T-cell (primary cell): ENCODE results near the gene MAGI3. TPM values are rescaled to one million over a fixed set of nuclear protein-coding genes. Genes with fewer than 3 reads are reported as not detected.

Experiments
- ATAC-seq, 4 experiments: fragments of 200-7000 bp in 3 of 4; fragments of 150-1000 bp in 1 of 4; cut with Tn5 transposase; replicated peaks in 1 of 4; 1 replicate in 3 of 4; 2 replicates in 1 of 4; pipeline ENCODE4 v1.10.0; 2021; ENCODE audit warnings: moderate library complexity in 3 of 4, mild to moderate bottlenecking in 2 of 4, moderate number of reproducible peaks in 1 of 4
- CTCF ChIA-PET, 2 donors: fragments of 300-600 bp; sonication (Branson Sonifier 250); formaldehyde crosslinking; loops; one replicate each; lab custom pipeline; 2022; ENCODE audit warnings: antibody characterized with exemption in 2 of 2; lab: Charles Lee
- POLR2A ChIA-PET, 2 donors: fragments of 300-600 bp; sonication (Branson Sonifier 250); formaldehyde crosslinking; loops; one replicate each; lab custom pipeline; 2022; ENCODE audit warnings: antibody characterized with exemption in 2 of 2; lab: Charles Lee
- DNase-seq, 35 experiments: peaks; one replicate each; pipeline versions ENCODE4 v3.0.0 to v3.0.0-alpha.2; 2013 to 2023
- H3K27ac ChIP-seq: one replicate; pipeline ENCODE4 v1.5.1; 2013; ENCODE audit warnings: low read length
- H3K27me3 ChIP-seq, 2 experiments: replicated peaks in 1 of 2; 1 replicate in 1 of 2; 2 replicates in 1 of 2; pipeline versions ENCODE4 v1.6.1 to v1.7.0; 2013; ENCODE audit warnings: low read length in 1 of 2, mixed read lengths in 1 of 2; ENCODE audit not compliant: control insufficient read depth in 2 of 2, insufficient read depth in 2 of 2; ENCODE audit errors: extremely low read depth in 1 of 2
- H3K36me3 ChIP-seq, 2 donors: 1 replicate in 1 of 2; 2 replicates in 1 of 2; pipeline versions ENCODE4 v1.6.1 to v1.7.0; 2013; ENCODE audit warnings: low read length in 1 of 2; ENCODE audit not compliant: control insufficient read depth in 2 of 2, insufficient read depth in 1 of 2; ENCODE audit errors: extremely low read depth in 1 of 2
- H3K4me1 ChIP-seq, 2 experiments: 1 replicate in 1 of 2; 2 replicates in 1 of 2; pipeline versions ENCODE4 v1.6.1 to v1.7.0; 2013; ENCODE audit warnings: low read length in 2 of 2, mixed read lengths in 1 of 2; ENCODE audit not compliant: insufficient read depth in 2 of 2, control insufficient read depth in 1 of 2; ENCODE audit errors: extremely low read depth in 1 of 2
- H3K4me3 ChIP-seq, 2 donors: 1 replicate in 1 of 2; 2 replicates in 1 of 2; pipeline versions ENCODE4 v1.5.1 to v1.7.0; 2013; ENCODE audit warnings: mild to moderate bottlenecking in 2 of 2, low read length in 1 of 2, moderate library complexity in 1 of 2; ENCODE audit not compliant: control insufficient read depth in 1 of 2; ENCODE audit errors: extremely low read depth in 1 of 2
- H3K9me3 ChIP-seq: 2 replicates; pipeline ENCODE4 v1.7.0; 2013
- H3K27ac Mint-ChIP-seq, 2 donors: one replicate each; pipeline ENCODE4 v1.8.0; 2020 to 2021; ENCODE audit warnings: mild to moderate bottlenecking in 2 of 2, mixed read lengths in 2 of 2
- H3K27me3 Mint-ChIP-seq, 2 donors: one replicate each; pipeline ENCODE4 v1.8.0; 2021 to 2022; ENCODE audit warnings: mixed read lengths in 2 of 2
- H3K36me3 Mint-ChIP-seq: one replicate; pipeline ENCODE4 v1.8.0; 2021; ENCODE audit warnings: mixed read lengths
- H3K4me1 Mint-ChIP-seq, 3 donors: one replicate each; pipeline ENCODE4 v1.8.0; 2020 to 2022; ENCODE audit warnings: mixed read lengths in 3 of 3, mild to moderate bottlenecking in 1 of 3
- H3K4me3 Mint-ChIP-seq, 3 donors: one replicate each; pipeline ENCODE4 v1.8.0; 2020 to 2022; ENCODE audit warnings: mild to moderate bottlenecking in 3 of 3, mixed read lengths in 3 of 3, moderate library complexity in 3 of 3
- H3K9me3 Mint-ChIP-seq, 3 donors: one replicate each; pipeline ENCODE4 v1.8.0; 2020 to 2022; ENCODE audit warnings: mixed read lengths in 3 of 3
- WGBS: methylation state at CpG from one replicate; pipeline ENCODE4 v1.1.5; 2013; ENCODE audit warnings: missing lambda C conversion rate; ENCODE audit not compliant: insufficient coverage; 5-methylcytosine and 5-hydroxymethylcytosine counted together
- total RNA-seq, 35 experiments: library from RNA in 6 of 35; stranded (reverse) in 6 of 35; fragments of 120-200 nt in 1 of 35; gene quantifications; one replicate each; pipeline versions ENCODE4 v1.2.1 to v1.2.4 and lab custom pipeline; 2013 to 2026

Gene MAGI3
- total RNA-seq, 5 donors from 2014 or later (not counting 1 experiment from before 2014, with no cell fraction given) = 4.5 to 8.1 (median 5.6) TPM

GRCh38 chr1:113533061-113533460 lies 142.7 kb downstream of the MAGI3 start:
- no peaks in the 10 kb centered on the region for H3K4me1 Mint-ChIP-seq
- H3K9me3 ChIP-seq = no peaks in the 10 kb centered on the region
- DNase-seq (no peak), ATAC-seq (no peak)
- no peaks in the 10 kb centered on the region for H3K4me1 ChIP-seq
- no peak overlapping the region for H3K27ac ChIP-seq
- H3K4me3 Mint-ChIP-seq = no peak overlapping the region
- H3K27me3 ChIP-seq = no peaks in the 10 kb centered on the region
- H3K9me3 Mint-ChIP-seq = peaks cover under 1 to 13% (median 6%) of the 10 kb centered on the region in 3 donors
- peaks cover 0 to 4% of the 10 kb centered on the region in 2 donors for H3K27me3 Mint-ChIP-seq
- H3K36me3 Mint-ChIP-seq = peaks cover 7% of the 10 kb centered on the region
- no peak overlapping the region for H3K27ac Mint-ChIP-seq
- WGBS = no CpG with 5 or more reads among the region's 3 CpGs
- no peak overlapping the region for H3K4me3 ChIP-seq
- no peaks in the 10 kb centered on the region for H3K36me3 ChIP-seq
- CTCF ChIA-PET = interaction anchor here in 1 of 2 donors (0.5 to 0.6 kb wide), 2 partner anchors 111 to 512 kb away, joined by 3 to 6 read pairs; no protein-coding TSS in a partner anchor
- POLR2A ChIA-PET = interaction anchor here in 1 of 2 donors (0.6 kb wide), 1 partner anchor 701 kb away, joined by 3 read pairs; no protein-coding TSS in a partner anchor

DNA sequence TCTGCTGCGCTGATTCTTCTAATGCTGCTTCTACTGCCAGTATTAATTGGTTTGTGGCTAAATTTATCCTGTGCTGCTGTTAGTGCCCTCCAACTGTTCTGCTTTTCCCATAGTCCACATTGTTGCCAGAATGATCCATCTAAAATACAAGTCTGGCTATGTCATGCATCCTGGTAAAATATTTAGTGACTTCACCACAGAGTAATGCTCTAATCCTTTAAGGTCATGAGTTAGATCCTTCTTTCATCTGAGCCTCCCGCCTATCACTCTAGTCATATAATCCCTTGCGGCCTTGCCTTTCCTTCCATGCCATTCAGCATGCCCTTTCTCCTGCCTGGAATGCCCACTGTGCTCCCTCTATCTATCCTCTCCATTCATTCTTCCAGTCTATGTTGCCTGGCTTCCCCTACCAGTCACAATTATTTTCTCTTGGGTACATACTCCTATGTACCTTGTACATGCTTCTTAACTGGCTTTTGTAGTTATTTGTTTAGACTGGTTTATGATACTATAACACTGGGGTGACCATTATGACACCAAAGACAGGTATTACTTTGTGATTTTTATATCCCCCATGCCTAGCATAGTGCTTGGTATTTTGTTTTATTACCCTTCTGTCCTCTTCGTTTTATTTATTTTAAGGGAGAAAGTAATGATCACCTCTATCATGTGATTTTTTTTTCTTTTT lies 144.0 kb downstream of the MAGI3 start:
- DNase-seq (no peak), ATAC-seq (no peak)
- H3K36me3 ChIP-seq = no peaks in the 10 kb centered on the region
- peaks cover 5 to 11% (median 6%) of the 10 kb centered on the region in 3 donors for H3K9me3 Mint-ChIP-seq
- peaks cover 7% of the 10 kb centered on the region for H3K36me3 Mint-ChIP-seq
- no peaks in the 10 kb centered on the region for H3K4me1 Mint-ChIP-seq
- H3K4me3 ChIP-seq = no peak overlapping the region
- ChIA-PET POLR2A (interaction anchor here in 1 of 2 donors (0.6 kb wide), 1 partner anchor 19 kb away, joined by 3 read pairs; no protein-coding TSS in a partner anchor), CTCF (no interaction called here)
- no peak overlapping the region for H3K27ac ChIP-seq
- no peak overlapping the region for H3K4me3 Mint-ChIP-seq
- no peaks in the 10 kb centered on the region for H3K27me3 ChIP-seq
- no peaks in the 10 kb centered on the region for H3K4me1 ChIP-seq
- H3K27ac Mint-ChIP-seq = no peak overlapping the region
- H3K9me3 ChIP-seq = no peaks in the 10 kb centered on the region
- 86% methylated on average over 2 of the region's 4 CpGs for WGBS
- H3K27me3 Mint-ChIP-seq = peaks cover 0 to 4% of the 10 kb centered on the region in 2 donors

- Mint-ChIP-seq H3K36me3 (peaks cover 7% of the 10 kb centered on the region), H3K4me1 (no peaks in the 10 kb centered on the region), H3K4me3 (no peak overlapping the region), H3K27me3 (peaks cover 0 to 4% of the 10 kb centered on the region in 2 donors), H3K9me3 (peaks cover 5 to 11% (median 6%) of the 10 kb centered on the region in 3 donors), H3K27ac (no peak overlapping the region)
- POLR2A ChIA-PET = no interaction called here
- WGBS = no CpG with 5 or more reads among the region's 1 CpG
- CTCF ChIA-PET = no interaction called here
- DNase-seq (no peak), ATAC-seq (no peak)
- Histone ChIP-seq H3K27ac (no peak overlapping the region), H3K36me3 (no peaks in the 10 kb centered on the region), H3K9me3 (no peaks in the 10 kb centered on the region), H3K4me1 (no peaks in the 10 kb centered on the region), H3K4me3 (no peak overlapping the region), H3K27me3 (no peaks in the 10 kb centered on the region)
Measured at GRCh38 chr1:113534875-113535274, 144.6 kb downstream of the MAGI3 start.

DNA sequence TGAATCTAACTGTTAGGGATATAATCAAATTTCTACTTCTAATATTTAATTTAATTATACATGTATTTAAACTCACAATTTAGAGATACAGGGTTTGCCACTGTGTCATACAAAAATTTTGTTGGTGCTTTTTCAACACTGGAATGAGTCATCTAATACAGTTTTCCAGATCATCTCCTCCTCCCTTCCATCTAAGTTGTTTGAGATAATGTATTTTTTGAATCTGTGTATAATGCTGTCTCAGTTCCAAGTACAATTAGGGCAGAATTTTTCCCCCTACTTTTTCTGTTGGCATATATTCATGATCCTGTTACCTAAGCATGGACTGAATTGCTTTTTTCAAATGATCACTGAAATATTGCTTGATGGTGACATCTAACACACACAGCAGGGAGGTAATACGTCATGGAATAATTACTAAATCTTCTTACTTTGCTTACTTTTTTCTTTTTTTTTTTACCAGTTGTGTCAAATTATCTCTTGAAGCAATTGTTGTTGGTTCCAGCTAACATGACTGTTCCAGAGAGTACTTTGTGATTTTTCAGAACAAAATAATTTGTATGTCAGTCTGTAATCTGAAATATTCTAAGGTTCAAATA lies 146.0 kb downstream of the MAGI3 start:
- Mint-ChIP-seq H3K27ac (no peak overlapping the region), H3K9me3 (peaks cover 5 to 11% (median 6%) of the 10 kb centered on the region in 3 donors), H3K4me1 (no peaks in the 10 kb centered on the region), H3K4me3 (no peak overlapping the region), H3K27me3 (peaks cover 0 to 4% of the 10 kb centered on the region in 2 donors), H3K36me3 (peaks cover 7% of the 10 kb centered on the region)
- ChIA-PET POLR2A (no interaction called here), CTCF (interaction anchor here in 1 of 2 donors (0.6 kb wide), 1 partner anchor 334 kb away, joined by 3 read pairs; no protein-coding TSS in a partner anchor)
- Histone ChIP-seq H3K27me3 (no peaks in the 10 kb centered on the region), H3K4me3 (no peak overlapping the region), H3K4me1 (no peaks in the 10 kb centered on the region), H3K9me3 (no peaks in the 10 kb centered on the region), H3K27ac (no peak overlapping the region), H3K36me3 (no peaks in the 10 kb centered on the region)
- no CpG with 5 or more reads among the region's 1 CpG for WGBS
- ATAC-seq (no peak), DNase-seq (no peak)

DNA sequence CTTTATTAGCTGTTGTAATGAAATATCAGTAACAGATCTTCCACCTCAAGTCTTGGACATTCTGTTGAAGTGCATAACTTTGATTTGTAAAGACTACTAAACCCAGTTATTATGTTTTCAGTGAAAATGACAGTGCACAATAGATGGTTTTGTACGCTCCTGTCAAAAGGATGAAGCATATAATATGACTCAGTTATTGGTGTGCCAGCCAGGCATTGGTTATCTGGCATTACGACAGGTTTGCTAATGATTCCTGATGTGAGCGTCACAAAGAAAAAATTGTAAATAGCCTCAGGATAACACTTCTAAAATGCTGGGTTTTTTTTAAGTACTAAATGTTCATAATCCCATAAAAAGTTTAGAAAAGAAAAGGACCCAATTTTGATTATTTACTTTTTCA lies 147.9 kb downstream of the MAGI3 start:
- H3K36me3 Mint-ChIP-seq = peaks cover 7% of the 10 kb centered on the region
- ATAC-seq = no peak
- Histone ChIP-seq H3K4me3 (no peak overlapping the region), H3K27ac (no peak overlapping the region), H3K27me3 (no peaks in the 10 kb centered on the region), H3K36me3 (no peaks in the 10 kb centered on the region), H3K4me1 (no peaks in the 10 kb centered on the region), H3K9me3 (no peaks in the 10 kb centered on the region)
- POLR2A ChIA-PET = no interaction called here
- CTCF ChIA-PET = no interaction called here
- no peak overlapping the region for H3K27ac Mint-ChIP-seq
- H3K27me3 Mint-ChIP-seq = no peaks in the 10 kb centered on the region
- no CpG with 5 or more reads among the region's 3 CpGs for WGBS
- H3K9me3 Mint-ChIP-seq = peaks cover 4 to 6% (median 5%) of the 10 kb centered on the region in 3 donors
- no peak overlapping the region for H3K4me3 Mint-ChIP-seq
- no peak for DNase-seq
- H3K4me1 Mint-ChIP-seq = no peaks in the 10 kb centered on the region

GRCh38 chr1:113540335-113540734 lies 150.0 kb downstream of the MAGI3 start:
- Mint-ChIP-seq H3K4me3 (no peak overlapping the region), H3K27ac (no peak overlapping the region), H3K4me1 (no peaks in the 10 kb centered on the region), H3K9me3 (peaks cover 4 to 6% (median 5%) of the 10 kb centered on the region in 3 donors), H3K27me3 (no peaks in the 10 kb centered on the region), H3K36me3 (peaks cover 7% of the 10 kb centered on the region)
- Histone ChIP-seq H3K27me3 (no peaks in the 10 kb centered on the region), H3K36me3 (no peaks in the 10 kb centered on the region), H3K4me3 (no peak overlapping the region), H3K27ac (no peak overlapping the region), H3K4me1 (no peaks in the 10 kb centered on the region), H3K9me3 (no peaks in the 10 kb centered on the region)
- no peak for DNase-seq
- POLR2A ChIA-PET = no interaction called here
- CTCF ChIA-PET = no interaction called here
- no peak for ATAC-seq
- 89% methylated on average over 3 of the region's 3 CpGs for WGBS
